HG03457 (cell line): ENCODE data around the gene CORO2A.
"Not testable (repeated sequence)": the region's sequence is repeated elsewhere in the genome, so short reads cannot be mapped to it uniquely, and the experiment has no call there.

Source experiments
- ATAC-seq: cut with Tn5 transposase; IDR thresholded peaks from one replicate; pipeline ENCODE4 v1.9.1; 2021; ENCODE audit warnings: moderate number of reproducible peaks; ENCODE audit not compliant: unreplicated experiment

Gene CORO2A

DNA sequence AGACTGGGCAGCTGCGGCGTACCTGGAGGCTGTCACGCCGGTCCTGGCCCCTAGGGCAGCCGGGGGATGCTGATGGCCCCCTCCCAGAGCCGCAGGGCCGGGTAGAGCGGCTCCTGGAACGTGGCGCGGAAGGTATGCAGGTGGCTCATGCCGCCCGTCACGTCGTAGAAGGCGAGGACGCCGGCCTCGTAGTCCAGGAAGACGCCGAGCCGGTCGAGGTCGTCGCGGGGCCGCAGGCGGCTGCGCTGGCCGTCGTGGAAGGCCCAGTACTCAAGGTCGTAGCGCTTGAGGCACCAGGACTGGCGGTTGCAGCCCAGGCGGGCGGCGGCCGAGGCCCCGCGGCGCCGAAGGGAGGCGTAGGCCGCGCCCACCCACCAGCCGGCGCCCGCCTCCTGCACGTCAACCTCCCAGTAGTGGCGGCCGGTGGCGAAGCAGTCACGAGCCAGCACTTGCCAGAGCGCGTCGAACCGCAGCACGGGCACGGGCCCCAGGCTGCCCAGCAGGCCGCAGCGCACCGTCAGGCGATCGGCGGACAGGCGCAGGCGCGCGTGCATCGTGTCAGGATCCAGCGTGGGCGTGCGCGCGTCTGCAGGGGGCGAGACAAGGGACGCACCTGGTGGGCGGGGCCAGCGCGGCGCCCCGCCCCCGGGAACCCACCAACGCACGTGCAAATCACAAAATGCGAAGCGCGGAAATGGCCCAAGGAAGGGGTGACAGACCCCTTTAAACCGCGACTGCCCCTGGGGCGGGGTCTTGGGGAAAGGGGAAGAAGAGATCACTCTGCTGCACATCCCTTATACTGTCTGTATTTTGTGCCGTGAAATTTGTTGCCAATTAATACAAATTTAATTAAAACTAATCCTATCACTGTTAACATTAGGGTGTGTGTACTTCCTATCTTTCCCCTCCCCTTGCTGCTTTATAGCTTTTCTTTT is 104.8 kb downstream of the CORO2A start:
- ATAC-seq, result no peak

DNA sequence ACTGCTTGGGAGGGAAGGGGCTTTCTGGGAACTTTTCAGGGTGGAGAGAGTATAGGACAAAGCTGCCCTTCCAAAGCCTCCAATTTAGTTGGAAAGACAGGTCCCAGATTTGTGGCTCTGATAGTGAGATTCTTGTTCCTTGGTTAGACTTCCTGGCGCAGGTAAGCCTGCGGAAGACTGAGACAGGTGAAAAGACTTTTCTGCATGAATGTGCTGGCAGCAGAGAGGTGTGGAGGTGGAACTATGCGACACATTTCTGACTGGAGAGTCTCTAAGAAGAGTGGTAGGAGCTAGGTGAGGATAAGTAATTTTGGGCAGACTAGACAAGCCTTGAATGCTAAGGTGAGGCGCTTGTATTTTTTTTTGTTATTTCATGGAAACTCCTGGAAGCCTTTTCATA is 106.0 kb downstream of the CORO2A start:
- ATAC-seq, result no peak

DNA sequence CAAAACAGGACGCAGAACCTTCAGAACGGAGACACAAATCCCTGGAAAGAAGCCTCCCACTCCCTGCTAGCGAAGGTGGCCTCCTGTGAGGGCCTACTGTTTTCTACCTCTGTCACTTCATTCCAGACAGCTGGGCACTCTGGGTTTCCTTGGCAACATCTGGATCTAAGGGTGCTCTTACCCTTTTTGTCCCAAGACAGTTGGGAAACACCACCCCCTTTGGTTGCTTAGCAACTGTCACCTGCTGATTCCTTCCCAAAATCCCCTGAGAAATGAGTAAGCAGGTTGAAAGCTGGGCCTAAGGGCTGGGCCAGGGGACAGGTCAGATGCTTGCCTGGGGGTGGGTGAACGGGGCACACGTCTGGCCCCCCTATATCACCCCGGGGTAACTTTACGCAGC is 106.5 kb downstream of the CORO2A start:
- ATAC-seq, result no peak

DNA sequence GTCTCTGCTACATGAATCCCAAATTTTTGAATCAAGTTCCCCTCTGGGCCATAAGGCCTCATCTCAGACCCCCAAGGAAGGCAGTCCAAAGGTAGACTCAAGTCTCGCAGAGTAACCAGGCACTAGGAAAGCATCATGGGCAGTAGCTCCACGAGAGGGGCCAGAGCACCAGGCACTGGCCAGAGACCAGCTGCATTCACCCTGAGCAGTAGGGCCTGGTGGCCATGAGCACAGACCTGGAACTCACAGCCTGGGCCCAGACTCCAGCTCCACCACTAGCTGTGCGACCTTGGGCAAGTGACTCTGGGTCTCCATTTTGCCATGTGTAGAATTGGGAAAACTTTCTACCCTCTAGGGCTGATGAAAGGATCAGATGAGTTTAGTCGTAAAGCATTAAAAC is 107.4 kb downstream of the CORO2A start:
- ATAC-seq, result no peak

DNA sequence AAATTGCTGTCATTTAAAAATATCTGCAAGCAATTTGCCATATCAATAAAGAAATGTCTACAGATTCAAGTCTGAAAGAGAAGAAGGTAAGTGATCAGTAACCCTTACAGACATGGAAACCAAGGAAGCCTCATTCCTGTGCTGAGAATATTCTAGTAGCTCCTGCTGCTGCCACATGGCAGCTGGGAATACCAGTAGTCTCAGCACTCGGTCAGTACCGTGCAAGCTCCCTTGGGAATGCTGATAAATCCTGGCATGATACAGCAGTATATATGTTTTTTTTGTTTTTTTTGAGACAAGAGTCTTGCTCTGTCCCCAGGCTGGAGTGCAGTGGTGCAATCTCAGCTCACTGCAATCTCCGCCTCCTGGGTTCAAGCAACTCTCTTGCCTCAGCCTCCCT is 108.0 kb downstream of the CORO2A start:
- no peak for ATAC-seq

DNA sequence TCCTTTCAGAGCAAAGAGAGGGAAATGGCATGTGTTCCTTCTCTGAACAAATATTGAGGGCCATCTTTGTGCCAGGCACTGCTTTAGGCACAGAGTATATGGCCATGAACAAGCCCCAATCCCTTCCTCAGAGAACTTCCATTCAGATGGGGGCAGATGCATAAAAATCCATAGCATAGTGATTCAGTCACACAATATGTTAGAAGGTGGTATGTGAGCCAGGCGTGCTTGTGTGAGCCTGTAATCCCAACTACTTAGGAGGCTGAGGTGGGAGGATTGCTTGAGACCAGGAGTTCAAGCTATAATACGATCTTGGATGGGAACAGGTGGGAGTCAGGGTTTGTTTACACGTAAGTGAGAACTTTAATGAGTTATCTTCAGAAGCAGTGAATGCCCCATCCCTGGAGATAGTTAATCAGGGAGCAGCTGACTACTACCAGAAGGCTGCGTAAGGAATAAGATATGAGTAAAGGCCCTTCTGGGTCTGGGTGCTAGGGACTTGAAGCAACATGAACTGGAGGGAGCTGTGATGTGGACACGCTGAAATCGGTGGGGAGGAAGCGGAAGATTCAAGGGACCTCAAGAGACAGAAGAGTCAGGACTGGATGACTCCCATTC is 108.8 kb downstream of the CORO2A start:
- ATAC-seq, result no peak

DNA sequence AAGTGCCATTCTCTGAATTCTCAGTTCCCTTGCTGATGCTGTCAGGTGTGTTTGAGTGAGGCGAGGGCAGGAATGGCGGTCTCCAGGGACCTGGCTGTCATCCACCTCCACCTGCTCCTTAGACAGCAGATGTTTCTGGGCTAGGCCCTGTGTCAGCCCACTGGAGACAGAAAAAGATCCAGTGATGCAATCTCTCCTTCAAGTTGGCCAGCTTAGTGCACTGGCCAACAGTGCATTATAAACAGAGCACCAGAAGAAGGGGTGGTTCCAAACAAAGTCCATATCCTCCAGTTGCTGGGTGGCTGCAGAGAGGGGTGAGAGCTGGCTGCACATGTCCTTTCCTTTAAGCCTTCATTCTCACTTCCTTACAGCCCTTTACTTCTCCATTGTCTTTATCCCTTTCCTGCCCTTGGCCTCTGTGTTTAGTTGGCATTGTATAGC is 109.4 kb downstream of the CORO2A start:
- no peak for ATAC-seq

DNA sequence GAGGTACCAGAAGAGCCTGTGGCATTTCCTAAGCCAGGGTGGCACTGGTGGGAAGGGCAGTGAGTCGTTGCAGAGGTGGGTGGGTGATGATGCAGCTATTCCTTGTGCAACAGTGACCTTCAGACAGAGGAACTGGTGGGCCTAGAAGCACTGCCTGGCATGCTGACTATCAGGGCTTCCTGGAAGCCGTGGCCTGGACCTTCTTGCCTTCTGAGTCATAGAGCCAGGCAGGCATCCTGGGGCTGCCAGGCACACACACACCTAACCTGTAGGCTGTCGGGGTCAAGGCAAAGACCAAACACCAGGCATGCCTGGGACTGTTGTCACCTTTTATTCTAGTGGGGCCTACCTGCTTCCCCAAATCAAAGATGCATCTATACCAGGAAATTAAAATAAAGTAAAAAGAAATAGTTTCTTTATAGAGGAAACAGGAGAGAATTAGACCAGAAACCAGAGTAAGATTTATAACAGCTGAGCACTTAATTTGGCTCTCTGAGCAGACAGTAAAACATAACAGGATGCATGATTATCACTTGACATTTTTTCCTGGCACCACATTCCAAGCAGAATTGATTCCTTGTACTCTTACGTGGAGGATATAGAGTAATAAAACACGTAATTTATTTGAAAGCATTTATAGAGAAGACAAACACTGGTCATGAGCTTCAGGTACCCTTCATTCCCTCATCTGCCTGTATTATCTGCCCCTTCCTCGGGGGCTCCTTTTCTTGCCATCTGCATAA is 110.8 kb downstream of the CORO2A start:
- no peak for ATAC-seq

DNA sequence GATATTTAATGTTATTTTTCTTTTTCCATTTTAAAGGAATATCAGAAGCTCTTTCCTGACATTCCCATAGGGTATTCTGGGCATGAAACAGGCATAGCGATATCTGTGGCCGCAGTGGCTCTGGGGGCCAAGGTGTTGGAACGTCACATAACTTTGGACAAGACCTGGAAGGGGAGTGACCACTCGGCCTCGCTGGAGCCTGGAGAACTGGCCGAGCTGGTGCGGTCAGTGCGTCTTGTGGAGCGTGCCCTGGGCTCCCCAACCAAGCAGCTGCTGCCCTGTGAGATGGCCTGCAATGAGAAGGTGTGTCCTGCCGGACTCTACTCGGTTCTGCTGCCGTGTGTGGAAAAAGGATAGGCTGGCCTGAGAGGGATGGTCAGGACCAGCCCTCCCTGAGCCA is 111.7 kb downstream of the CORO2A start:
- ATAC-seq, result no peak

DNA sequence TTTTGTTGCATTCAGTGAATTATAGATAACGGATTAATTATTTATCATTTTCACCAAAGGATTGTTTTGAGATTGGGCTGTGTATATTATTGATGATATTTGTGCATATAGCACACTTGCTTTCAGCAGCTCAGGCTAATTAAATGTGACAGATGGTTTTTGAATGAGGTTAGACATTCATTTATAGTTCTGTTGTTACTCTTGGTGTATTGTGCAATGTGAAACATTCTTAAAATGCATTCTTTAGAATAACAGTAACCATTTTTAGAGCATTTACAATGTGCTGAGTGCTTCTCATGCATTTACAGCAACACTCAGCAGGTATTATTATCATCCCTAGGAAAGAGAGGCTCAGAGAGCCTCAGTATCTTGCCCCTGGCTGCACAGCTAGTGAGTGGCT is 112.1 kb downstream of the CORO2A start:
- no peak for ATAC-seq

DNA sequence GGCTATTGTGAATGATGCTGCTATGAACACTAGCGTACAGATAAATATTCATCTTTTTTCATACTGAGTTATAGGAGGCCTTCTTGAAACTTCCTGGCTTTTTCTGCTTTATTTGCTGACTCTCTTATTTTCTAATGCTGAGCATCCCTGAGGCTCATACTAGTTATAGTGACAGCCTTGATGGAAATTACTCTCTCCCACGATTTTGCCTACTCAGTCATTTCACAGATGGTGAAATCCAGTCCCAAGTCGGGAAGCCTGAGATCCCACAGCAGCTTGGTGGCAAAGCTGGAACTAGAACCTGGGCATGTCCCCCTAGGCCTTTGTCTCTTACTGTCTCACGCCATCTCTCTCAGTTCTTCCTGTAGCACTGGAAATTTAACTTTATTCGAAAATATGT is 113.5 kb downstream of the CORO2A start:
- ATAC-seq, result no peak

DNA sequence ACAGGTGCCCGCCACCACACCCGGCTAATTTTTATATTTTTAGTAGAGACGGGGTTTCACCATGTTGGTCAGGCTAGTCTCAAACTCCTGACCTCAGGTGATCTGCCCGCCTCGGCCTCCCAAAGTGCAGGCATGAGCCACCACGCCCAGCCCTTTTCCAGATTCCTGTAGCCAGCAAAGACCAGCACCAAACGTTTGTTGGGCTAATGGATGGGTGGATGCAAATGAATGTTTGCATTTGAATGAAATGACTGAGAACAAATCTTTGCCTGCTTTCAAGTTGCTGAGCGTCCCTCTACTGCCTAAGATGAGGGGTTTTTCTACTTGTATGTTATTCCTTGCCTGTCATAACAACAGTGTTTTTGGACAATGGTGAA is 115.9 kb downstream of the CORO2A start:
- ATAC-seq, result not testable (repeated sequence)

DNA sequence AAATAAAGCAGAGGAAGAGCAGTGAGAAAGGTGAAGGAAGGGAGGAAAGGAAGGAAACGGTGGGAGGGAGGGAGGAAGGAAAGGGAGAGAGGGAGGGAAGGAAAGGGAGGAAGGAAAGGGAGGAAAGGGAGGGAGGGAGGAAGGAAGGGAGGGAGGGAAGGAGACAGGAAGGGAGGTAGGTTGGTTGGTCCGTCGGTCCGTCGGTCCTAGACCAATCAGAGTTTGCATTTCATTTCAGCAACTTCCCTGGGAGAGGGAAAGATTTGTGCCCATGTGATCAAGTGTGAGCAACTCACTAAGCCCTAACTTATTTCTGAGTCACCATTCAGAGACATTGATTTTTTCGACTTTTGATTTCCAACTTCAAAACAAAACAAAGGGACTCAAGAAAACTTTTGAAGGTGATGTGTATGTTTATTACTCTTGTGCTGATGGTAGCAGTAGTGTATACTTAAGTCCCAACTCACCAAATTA is 117.1 kb downstream of the CORO2A start:
- ATAC-seq, result no peak

DNA sequence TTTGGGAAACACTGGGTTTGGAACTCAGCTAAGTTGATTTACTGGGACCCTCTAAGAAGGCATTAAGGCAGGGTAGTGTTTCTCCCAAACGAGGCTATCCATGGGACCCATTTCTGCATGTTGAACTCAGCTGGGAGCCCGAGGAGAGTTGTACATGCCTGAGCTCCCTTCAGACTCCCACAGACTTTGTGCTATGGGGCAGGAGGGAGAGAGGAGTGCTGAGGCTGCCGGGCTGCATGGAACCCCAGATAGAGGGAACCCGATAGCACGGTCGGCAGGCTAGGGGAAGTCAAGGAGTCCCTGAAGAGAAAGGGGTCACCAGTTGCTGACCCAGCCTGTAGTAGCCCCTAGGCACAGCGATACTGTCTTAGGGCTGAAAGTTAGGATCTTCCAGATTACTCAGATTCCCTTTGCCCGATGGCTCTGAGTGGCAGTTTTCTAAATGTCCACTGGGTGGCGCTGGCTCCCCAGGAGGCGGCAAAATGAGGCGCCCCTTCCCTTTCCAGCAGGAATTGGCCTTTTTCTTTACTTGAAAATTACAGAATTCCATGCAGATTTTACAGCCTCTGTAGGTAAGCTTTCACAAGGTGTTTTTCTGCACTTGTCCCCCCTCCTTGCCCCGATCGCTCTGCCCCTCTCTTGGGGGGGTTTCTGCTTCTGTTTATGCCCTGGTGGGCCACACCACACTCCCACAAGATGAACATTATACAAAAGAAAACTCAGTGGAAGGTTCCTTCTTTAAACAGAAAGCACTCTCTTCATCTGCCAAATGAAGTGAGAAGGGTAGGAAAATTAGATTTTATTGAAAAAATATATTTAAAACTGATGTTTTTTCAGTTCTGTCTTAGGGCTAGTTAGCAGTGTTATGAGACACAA is 118.1 kb downstream of the CORO2A start:
- ATAC-seq, result no peak

DNA sequence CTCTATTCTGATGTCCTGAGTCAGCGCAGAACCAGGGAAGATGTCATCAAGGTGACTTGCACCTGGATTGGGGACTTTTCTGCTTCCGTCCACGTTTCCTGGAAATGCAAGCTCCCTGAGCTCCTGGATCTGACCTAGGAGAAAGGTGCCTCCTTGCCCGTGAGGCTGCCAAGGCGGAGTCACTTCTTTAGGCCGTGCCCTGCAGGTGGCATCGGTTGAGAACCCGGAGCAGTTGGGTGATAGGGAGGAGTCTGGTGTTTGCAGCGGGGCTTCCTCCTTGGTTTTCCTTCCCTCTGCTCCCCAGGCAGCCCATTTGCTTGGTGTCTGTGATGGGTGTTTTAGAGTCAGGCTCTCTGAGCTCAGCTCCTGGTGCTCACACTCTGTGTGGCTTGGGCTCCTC is 120.7 kb downstream of the CORO2A start:
- no peak for ATAC-seq
